SK-N-SH treated with all-trans-retinoic acid at 6 μM for 48 hours (cell line): ENCODE measurements around the gene SELENOM.
"Not testable (repeated sequence)": the region's sequence is repeated elsewhere in the genome, so short reads cannot be mapped to it uniquely, and the experiment has no call there.

Experiments
- CSDC2 ChIP-seq: fragments of 250-450 bp; sonication (Bioruptor Pico); IDR thresholded peaks from 2 replicates; pipeline ENCODE4 v1.5.0; 2020; ENCODE audit warnings: mild to moderate bottlenecking, moderate library complexity
- GLIS3 ChIP-seq: fragments of 250-450 bp; sonication (Bioruptor Pico); IDR thresholded peaks from 2 replicates; pipeline ENCODE4 v1.5.0; 2020; ENCODE audit warnings: mild to moderate bottlenecking, moderate library complexity
- ZFP3 ChIP-seq: fragments of 250-450 bp; sonication (Bioruptor Pico); IDR thresholded peaks from 2 replicates; pipeline ENCODE4 v1.5.0; 2020; ENCODE audit warnings: mild to moderate bottlenecking, moderate library complexity

- not testable (repeated sequence) for TF ChIP-seq GLIS3 (CRISPR knock-in tag); ZFP3; CSDC2 (CRISPR knock-in tag)
Observed at GRCh38 chr22:31073125-31073524, 34.2 kb downstream of the SELENOM start.
